Measurements from ENCODE around the gene ZC3H6.
"Not testable (repeated sequence)": the region's sequence is repeated elsewhere in the genome, so short reads cannot be mapped to it uniquely, and the experiment has no call there.

The ZC3H6 gene

DNA sequence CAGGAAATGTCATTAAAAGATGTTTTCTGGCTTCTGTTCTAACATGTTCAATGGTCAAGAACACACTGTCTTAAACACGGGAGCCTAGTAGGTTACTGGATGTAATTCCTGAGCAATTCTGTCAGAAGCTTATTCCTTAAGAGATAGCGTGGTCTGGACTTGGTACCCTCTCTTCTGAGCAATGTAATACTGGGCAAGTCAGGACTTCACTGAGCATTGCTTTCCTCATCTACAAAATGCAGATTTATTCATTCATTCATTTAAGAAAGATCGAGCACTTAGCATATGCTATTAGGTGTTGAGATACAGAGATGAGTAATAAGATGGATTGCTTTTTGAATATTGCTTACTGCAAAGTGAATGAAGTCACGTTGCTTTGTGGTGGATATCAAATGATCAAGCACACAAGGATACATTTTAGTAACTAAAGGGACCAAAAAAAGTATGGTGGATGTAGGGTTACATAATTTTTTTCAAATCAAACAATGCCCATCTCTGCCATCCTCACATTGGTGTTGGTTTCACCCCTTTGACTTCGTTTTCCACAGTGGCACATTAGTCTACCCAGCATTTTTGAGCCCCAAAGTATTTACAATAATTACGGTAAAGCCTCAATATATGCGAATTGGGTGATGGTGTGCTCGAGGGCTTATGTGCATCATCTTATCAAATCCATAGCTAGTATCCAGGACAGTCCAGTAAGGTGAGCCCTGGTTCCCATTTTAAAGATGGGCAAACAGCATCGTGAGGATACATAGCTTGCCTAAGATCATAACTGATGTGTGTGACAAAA, 65.3 kb downstream of the ZC3H6 start:
- Mint-ChIP-seq H3K4me1 (no peaks in the 10 kb centered on the region), H3K36me3 (no peaks in the 10 kb centered on the region), H3K9me3 (peaks cover 1% of the 10 kb centered on the region), H3K27me3 (no peaks in the 10 kb centered on the region), H3K27ac (no peak overlapping the region), H3K4me3 (no peak overlapping the region)
- ATAC-seq: no peak

DNA sequence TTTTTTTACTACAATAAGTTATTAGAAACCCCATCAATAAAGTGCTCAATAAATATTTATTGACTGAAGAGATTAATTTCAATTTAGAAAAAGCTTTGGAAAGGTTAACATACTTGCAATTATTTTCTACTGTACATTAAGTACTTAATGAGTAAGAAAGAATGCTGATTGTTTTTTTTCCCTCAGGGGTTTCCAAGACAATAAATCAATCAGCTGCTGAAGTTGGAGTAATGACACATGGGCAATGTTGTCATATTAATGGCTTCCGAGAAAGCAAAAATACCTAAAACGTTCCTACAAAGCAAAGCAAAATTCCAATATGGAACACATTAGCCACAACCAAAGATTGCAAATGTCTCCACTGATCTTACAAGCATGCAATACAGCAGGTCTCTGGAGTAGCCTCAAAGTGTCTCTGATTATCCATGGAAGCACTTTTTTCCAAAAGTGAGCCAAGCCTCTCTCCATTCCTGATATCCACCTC, 66.7 kb downstream of the ZC3H6 start:
- Mint-ChIP-seq H3K9me3 (peaks cover 11% of the 10 kb centered on the region), H3K27me3 (no peaks in the 10 kb centered on the region), H3K4me3 (no peak overlapping the region), H3K36me3 (no peaks in the 10 kb centered on the region), H3K27ac (no peak overlapping the region), H3K4me1 (no peaks in the 10 kb centered on the region)
- no peak for ATAC-seq

DNA sequence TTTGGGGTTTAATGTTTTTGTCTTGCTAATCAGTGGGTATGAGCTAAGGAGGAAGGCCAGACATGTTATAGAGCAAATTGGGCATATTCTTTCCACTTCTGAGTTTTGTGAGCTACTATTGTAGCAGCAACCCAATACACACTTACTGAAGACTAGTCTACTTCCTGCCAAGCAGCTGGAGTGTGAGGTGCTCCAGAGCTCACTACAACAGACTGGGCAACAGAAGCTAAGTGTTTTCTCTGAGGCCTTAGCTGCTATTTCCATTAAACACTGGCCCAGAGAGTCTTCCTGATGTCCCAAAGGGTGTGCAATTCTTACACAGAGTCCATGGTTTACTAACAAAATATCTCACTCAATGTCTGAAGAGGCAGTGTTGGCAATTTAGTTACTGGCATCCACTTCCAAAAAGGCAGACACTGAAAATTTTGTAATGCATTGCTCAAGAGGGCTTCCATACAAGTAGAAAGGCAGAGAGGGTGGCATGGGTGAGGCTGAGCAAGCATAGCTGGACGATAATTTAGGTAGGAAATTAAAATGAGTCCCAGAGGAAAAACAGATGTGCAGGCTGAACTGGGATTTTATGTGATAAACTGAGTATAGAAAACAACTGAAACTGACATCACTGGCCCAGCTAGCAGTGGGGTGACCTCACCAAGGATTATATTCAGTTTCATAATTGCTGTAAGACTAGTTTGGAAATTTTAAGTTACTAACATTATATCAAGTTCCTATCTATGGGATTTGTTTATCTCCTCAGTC, 68.6 kb downstream of the ZC3H6 start:
- Mint-ChIP-seq H3K27me3 (no peaks in the 10 kb centered on the region), H3K4me3 (no peak overlapping the region), H3K27ac (no peak overlapping the region), H3K36me3 (no peaks in the 10 kb centered on the region), H3K4me1 (no peaks in the 10 kb centered on the region), H3K9me3 (peaks cover 11% of the 10 kb centered on the region)
- no peak for ATAC-seq

DNA sequence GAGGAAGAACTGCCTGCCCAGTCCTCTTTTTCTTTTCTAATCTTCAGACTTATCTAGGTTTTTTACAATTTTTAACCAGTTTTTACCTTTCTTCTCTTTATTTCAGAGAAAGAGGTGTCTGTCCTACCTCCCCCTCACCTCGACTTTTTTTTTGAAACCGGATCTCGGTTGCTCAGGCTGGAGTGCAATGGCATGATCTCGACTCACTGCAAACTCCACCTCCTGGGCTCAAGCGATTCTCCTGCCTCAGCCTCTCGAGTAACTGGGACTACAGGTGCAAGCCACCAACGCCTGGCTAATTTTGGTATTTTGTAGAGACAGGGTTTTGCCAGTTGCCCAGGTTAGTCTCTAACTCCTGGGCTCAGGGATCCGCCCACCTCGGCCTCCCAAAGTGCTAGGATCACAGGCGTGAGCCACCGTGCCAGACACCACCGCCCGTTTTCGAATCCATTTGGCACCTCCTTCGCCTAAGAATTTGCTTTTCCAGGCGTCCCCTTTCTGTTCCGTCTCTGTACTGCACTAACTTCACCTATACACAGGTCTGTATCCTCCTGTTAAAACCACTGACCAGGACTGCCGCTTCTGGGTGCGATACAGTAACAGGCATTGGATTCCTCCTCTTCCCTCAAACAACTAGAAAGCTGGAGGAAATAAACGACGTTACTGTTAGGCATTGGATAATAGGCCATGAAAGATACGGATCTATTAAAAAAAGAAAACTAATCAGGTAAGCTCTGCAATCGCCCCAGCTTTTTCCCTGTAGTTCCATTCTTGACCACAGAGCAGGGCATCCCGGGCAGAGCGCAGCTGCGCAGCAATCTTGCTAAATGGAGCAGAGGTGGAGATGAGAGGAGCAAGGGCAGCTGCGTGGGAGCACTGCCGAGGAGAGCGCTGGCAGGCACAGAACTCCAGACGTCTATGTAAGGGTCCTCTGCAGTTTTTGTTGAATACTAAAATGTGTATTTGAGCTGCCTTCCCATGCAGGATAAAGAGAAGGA, 69.9 kb downstream of the ZC3H6 start:
- no peak for ATAC-seq

DNA sequence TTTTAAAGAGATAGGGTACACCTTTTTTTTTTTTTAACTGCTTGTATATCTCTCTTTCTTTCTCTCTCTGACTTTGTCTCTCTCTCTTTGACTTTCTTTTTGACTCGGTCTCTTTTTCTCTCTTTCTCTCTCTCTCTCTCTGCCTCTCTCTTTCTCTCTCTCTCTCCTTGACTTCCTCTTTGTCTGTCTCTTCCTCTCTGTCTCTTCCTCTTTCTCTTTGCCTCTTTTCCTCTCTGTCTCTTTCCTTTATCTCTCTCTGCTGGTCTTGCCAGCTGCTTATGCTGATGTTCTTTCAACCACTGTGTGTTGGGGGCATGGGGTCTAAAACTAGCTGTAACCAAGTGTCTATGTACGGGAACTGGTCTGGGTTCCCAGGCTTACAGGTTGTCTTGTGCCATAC, 76.9 kb downstream of the ZC3H6 start:
- not testable (repeated sequence) for H3K27me3 Mint-ChIP-seq, H3K36me3 Mint-ChIP-seq, H3K4me3 Mint-ChIP-seq, H3K27ac Mint-ChIP-seq, ATAC-seq, H3K9me3 Mint-ChIP-seq
- peaks cover 12% of the 10 kb centered on the region for H3K4me1 Mint-ChIP-seq

More for the DNA sequence above, 69.9 kb downstream of the ZC3H6 start:
- peaks cover 11% of the 10 kb centered on the region for H3K9me3 Mint-ChIP-seq
- no peak overlapping the region for H3K27ac Mint-ChIP-seq
- no peak overlapping the region for H3K4me3 Mint-ChIP-seq
- no peaks in the 10 kb centered on the region for H3K27me3 Mint-ChIP-seq
- no peaks in the 10 kb centered on the region for H3K4me1 Mint-ChIP-seq
- H3K36me3 Mint-ChIP-seq: no peaks in the 10 kb centered on the region

DNA sequence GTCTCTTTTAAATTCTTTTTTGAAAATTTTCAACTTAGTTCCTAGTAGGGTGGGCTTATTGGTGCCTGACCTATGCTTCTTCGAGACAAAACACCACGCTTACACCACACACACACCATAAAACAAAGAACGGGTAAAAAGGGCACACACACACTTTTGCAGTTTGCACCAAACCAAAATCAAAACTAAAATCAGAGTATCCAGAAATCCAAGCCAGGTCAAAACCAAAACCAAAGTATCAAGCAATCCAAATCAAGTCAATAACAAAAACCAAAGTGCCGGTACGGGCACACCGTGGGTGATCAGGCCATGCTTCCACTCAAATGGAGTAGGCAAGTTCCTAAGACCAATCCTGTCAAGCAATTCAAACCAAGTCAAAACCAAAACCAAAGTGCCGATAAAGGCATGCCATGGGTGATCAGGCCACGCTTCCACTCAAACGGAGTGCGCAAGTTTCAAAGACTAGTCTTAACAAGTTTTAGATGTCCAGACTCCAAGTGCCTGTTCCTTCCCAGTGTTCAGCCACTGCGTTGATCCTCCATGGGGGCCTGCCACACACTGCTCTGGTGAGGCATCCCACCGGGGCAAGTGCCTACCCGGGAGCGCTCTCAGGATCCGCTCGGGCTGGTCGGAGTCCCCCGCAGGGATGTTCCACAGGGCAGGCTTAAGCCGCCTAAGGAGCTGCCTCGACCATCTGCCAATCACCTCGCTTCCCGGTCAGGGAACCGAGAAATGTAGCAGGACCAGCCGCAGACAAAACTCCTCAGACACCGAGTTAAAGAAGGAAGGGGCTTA, 77.6 kb downstream of the ZC3H6 start:
- not testable (repeated sequence) for H3K36me3 Mint-ChIP-seq, H3K27me3 Mint-ChIP-seq, ATAC-seq, H3K9me3 Mint-ChIP-seq, H3K27ac Mint-ChIP-seq, H3K4me3 Mint-ChIP-seq
- H3K4me1 Mint-ChIP-seq: peaks cover 12% of the 10 kb centered on the region

DNA sequence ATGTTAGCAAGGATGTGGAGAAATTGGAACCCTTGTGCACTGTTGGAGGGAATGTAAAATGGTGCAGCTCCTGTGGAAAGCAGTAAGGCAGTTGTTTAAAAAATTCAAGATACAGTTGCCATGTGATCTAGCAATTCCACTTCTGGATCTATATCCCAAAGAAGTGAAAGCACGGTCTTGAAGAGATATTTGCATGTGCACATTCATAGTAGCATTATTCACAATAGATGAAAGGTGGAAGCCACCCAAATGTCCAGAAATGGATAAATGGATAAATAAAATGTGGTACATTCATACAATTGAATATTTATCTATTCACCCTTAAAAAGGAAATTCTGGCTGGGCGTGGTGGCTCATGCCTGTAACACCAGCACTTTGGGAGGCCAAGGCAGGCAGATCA, 78.9 kb downstream of the ZC3H6 start:
- peaks cover 12% of the 10 kb centered on the region for H3K4me1 Mint-ChIP-seq
- H3K27me3 Mint-ChIP-seq, H3K9me3 Mint-ChIP-seq, H3K36me3 Mint-ChIP-seq, H3K27ac Mint-ChIP-seq, ATAC-seq, H3K4me3 Mint-ChIP-seq: not testable (repeated sequence)

DNA sequence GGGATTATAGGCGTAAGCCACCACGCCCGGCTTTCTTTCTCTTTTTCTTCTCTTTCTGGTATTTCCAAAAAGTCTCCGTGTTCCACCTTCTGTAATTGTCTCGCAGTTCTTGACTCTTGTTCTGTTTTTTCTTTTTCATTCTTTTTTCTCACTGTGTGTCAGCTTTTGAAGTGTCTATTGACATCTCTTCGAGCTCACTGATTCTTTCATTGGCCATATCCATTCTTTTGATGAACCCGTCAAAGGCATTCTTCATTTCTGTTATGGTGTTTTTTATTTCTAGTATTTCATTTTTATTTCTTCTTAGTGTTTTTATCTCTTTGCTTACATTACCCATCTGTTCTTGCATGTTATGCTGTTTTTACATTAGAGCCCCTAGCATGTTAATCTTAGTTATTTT, 84.7 kb downstream of the ZC3H6 start:
- not testable (repeated sequence) for H3K4me3 Mint-ChIP-seq, H3K4me1 Mint-ChIP-seq, ATAC-seq, H3K27ac Mint-ChIP-seq, H3K9me3 Mint-ChIP-seq, H3K27me3 Mint-ChIP-seq, H3K36me3 Mint-ChIP-seq
